ENCODE data around the gene FRY.

DNA sequence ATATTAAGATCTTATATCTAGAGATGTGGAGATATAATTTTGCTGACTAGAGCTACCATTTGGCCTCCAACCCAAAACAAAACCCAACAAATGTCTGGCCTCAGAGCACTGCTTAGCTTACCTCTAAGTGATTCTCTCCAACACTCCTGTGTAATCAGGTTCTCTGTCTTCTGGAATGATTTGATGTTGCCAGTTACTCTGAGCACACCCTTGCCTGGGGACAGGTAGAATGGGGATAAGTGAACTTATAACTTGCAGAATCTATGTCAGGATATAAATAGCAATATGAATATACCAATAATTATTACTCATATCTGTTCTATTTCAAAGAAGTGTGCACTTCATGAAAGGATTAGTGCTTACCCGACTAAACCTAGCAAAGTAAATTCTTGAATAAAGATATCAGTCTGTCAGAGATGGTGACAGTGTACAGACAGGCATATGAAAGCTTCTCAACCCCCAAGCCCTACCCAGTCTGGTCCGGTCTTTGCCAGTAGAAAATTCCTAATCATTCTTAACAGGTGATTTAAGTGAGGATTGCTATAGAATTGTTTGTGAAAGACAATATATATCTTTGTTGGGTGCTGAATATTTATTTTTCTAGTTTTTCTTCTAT, 250.6 kb downstream of the FRY start:
- no peak for TF ChIP-seq CTCF (IDR thresholded peaks at IDR 0.05; ENCODE audit: insufficient read depth, low read length)
- no peak for TF ChIP-seq REST (IDR thresholded peaks at IDR 0.05; ENCODE audit: insufficient replicate concordance, low read depth)
- TF ChIP-seq POLR2AphosphoS5 (IDR thresholded peaks at IDR 0.05; ENCODE audit: low read depth): no peak
- no peak for TF ChIP-seq GABPA (IDR thresholded peaks at IDR 0.05; ENCODE audit: low read depth)

All from HL-60 (cell line).